Esophagus mucosa (tissue), 1 donor: ENCODE results near the gene C9orf50. TPM values are rescaled to one million over a fixed set of nuclear protein-coding genes. Genes with fewer than 3 reads are reported as not detected.
A peak's percentile ranks its signal among the peaks of the same experiment; 100 is the strongest.

Experiments used
- ATAC-seq: fragments of 200-7000 bp; cut with Tn5 transposase; one replicate; pipeline ENCODE4 v1.9.1; 2020
- total RNA-seq: library from RNA; stranded (reverse); gene quantifications from one replicate; pipeline ENCODE4 v1.2.4, GENCODE V29; 2023
- donor health status: DM: yes; HTN: yes; CAD: no.

Gene C9orf50
- total RNA-seq, 1 donor from 2014 or later, result not detected

GRCh38 chr9:129587487-129588262 is 33.2 kb downstream of the C9orf50 start:
- no peak for ATAC-seq

- ATAC-seq, result no peak
These were observed 34.2 kb downstream of the C9orf50 start for GRCh38 chr9:129586685-129587084.

- ATAC-seq, result no peak
These were observed 34.7 kb downstream of the C9orf50 start for GRCh38 chr9:129586245-129586644.

- no peak for ATAC-seq
These were observed 35.5 kb downstream of the C9orf50 start for GRCh38 chr9:129585352-129585751.

GRCh38 chr9:129584136-129584535 is 36.8 kb downstream of the C9orf50 start:
- ATAC-seq, result peak; percentile 69

- ATAC-seq, result peak; percentile 26
These were observed 37.4 kb downstream of the C9orf50 start for GRCh38 chr9:129583308-129584038.

- ATAC-seq, result no peak
These were observed 38.0 kb downstream of the C9orf50 start for GRCh38 chr9:129582855-129583254.

GRCh38 chr9:129581505-129582189 is 39.3 kb downstream of the C9orf50 start:
- no peak for ATAC-seq

GRCh38 chr9:129580211-129580915 is 40.5 kb downstream of the C9orf50 start:
- ATAC-seq, result no peak

- ATAC-seq, result no peak
These were observed 41.6 kb downstream of the C9orf50 start for GRCh38 chr9:129579294-129579693.

- no peak for ATAC-seq
These were observed 44.1 kb downstream of the C9orf50 start for GRCh38 chr9:129576546-129577543.

GRCh38 chr9:129575818-129576217 is 45.1 kb downstream of the C9orf50 start:
- ATAC-seq, result no peak

GRCh38 chr9:129574911-129575585 is 45.9 kb downstream of the C9orf50 start:
- peak; percentile 58 for ATAC-seq

- no peak for ATAC-seq
These were observed 46.9 kb downstream of the C9orf50 start for GRCh38 chr9:129573977-129574376.

- ATAC-seq, result no peak
These were observed 48.4 kb downstream of the C9orf50 start for GRCh38 chr9:129572517-129572916.

GRCh38 chr9:129572052-129572425 is 48.9 kb downstream of the C9orf50 start:
- ATAC-seq, result no peak

- no peak for ATAC-seq
These were observed 49.4 kb downstream of the C9orf50 start for GRCh38 chr9:129571298-129572051.

GRCh38 chr9:129570450-129571297 is 50.2 kb downstream of the C9orf50 start:
- peak; percentile 17 for ATAC-seq
